GM12878 (cell line): Measurements from ENCODE around the gene ARHGAP44. TPM values are rescaled to one million over a fixed set of nuclear protein-coding genes. Genes with fewer than 3 reads are reported as not detected.

Experiments
- ATAC-seq: fragments of 200-7000 bp; cut with Tn5 transposase; 3 replicates; pipeline ENCODE4 v1.9.1; 2020; ENCODE audit warnings: mild to moderate bottlenecking, moderate library complexity
- BruUV-seq: library from RNA; stranded (reverse); fragments of 400-500 nt; replicated peaks from 2 replicates; lab custom pipeline; 2021; lab: Mats Ljungman, UMichigan
- CTCF ChIA-PET: fragments of 300-600 bp; sonication (Branson Sonifier 250); formaldehyde crosslinking; extraction: SDS; loops from one replicate; lab custom pipeline; 2021; ENCODE audit warnings: inconsistent platforms; lab: Yijun Ruan, JAX
- POLR2A ChIA-PET: fragments of 350-600 bp; formaldehyde crosslinking; extraction: SDS; loops from one replicate; lab custom pipeline; 2021; ENCODE audit warnings: inconsistent platforms; lab: Charles Lee
- RAD21 ChIA-PET: fragments of 300-600 bp; sonication (Branson Sonifier 250); formaldehyde crosslinking; loops from one replicate; lab custom pipeline; 2023; ENCODE audit warnings: antibody characterized with exemption; ENCODE audit not compliant: unreplicated experiment; lab: Charles Lee
- SMC1A ChIA-PET: fragments of 300-600 bp; sonication (Branson Sonifier 250); formaldehyde crosslinking; loops from one replicate; lab custom pipeline; 2023; ENCODE audit not compliant: unreplicated experiment, uncharacterized antibody; lab: Charles Lee
- DNase-seq: peaks from one replicate; pipeline ENCODE4 v3.0.0-alpha.2; 2011; ENCODE audit warnings: low read depth, low spot score
- FAIRE-seq: peaks from 3 replicates; lab custom pipeline; 2011; peaks lifted over from hg19 to GRCh38; lab: Jason Lieb, UNC
- H2AFZ ChIP-seq: 2 replicates; pipeline ENCODE4 v1.6.0; 2011; ENCODE audit warnings: low read depth, low read length, control low read depth; ENCODE audit not compliant: control insufficient read depth
- H3K27ac ChIP-seq: 2 replicates; pipeline ENCODE4 v1.5.1; 2011; ENCODE audit warnings: control low read depth; ENCODE audit not compliant: control insufficient read depth, insufficient read depth
- H3K27me3 ChIP-seq, 2 experiments: replicated peaks in 1 of 2; 2 replicates each; pipeline versions ENCODE4 v1.6.0 to v1.6.1; 2011; ENCODE audit warnings: low read length in 1 of 2; ENCODE audit not compliant: control insufficient read depth in 2 of 2, insufficient read depth in 2 of 2
- H3K36me3 ChIP-seq, 2 experiments: 2 replicates each; pipeline ENCODE4 v1.5.1; 2011; ENCODE audit warnings: low read length in 1 of 2; ENCODE audit not compliant: control insufficient read depth in 2 of 2, insufficient read depth in 2 of 2
- H3K4me1 ChIP-seq: 2 replicates; pipeline ENCODE4 v1.6.1; 2011; ENCODE audit warnings: mild to moderate bottlenecking, low read length, moderate library complexity, mixed read lengths; ENCODE audit not compliant: control insufficient read depth, insufficient read depth
- H3K4me2 ChIP-seq: 2 replicates; pipeline ENCODE4 v1.6.0; 2011; ENCODE audit warnings: control low read depth; ENCODE audit not compliant: control insufficient read depth, insufficient read depth
- H3K4me3 ChIP-seq: fragments of 200-600 bp; sonication (generic); 2 replicates; pipeline ENCODE4 v1.5.1; 2016
- H3K79me2 ChIP-seq: 2 replicates; pipeline ENCODE4 v1.6.0; 2011; ENCODE audit warnings: low read length; ENCODE audit not compliant: control insufficient read depth, insufficient read depth
- H3K9ac ChIP-seq: 2 replicates; pipeline ENCODE4 v1.8.0; 2011; ENCODE audit warnings: low read length, control low read depth, mixed read lengths; ENCODE audit not compliant: control insufficient read depth, insufficient read depth
- H3K9me3 ChIP-seq: replicated peaks from 3 replicates; pipeline ENCODE4 v1.5.1; 2011; ENCODE audit warnings: mild to moderate bottlenecking, low read length; ENCODE audit not compliant: control insufficient read depth, insufficient read depth
- H4K20me1 ChIP-seq: 2 replicates; pipeline ENCODE4 v1.6.0; 2011; ENCODE audit not compliant: control insufficient read depth, insufficient read depth
- BRCA1 ChIP-seq: IDR thresholded peaks from 2 replicates; pipeline ENCODE4 v1.6.1; 2011; ENCODE audit warnings: low read depth, low read length, improper control_type of control experiment
- CEBPB ChIP-seq, 2 experiments: fragments of 150-350 bp in 1 of 2; IDR thresholded peaks; 2 replicates each; pipeline ENCODE4 v1.6.1; 2012 to 2014; ENCODE audit warnings: low read depth in 2 of 2, low read length in 2 of 2, borderline replicate concordance in 1 of 2, inconsistent platforms in 1 of 2
- EED ChIP-seq: sonication (generic); IDR thresholded peaks from 2 replicates; pipeline ENCODE4 v1.6.1; 2016; ENCODE audit warnings: antibody characterized with exemption, low read depth
- HCFC1 ChIP-seq: fragments of 150-350 bp; IDR thresholded peaks from 2 replicates; pipeline ENCODE4 v1.6.1; 2014; ENCODE audit warnings: low read length
- MEF2B ChIP-seq: fragments of 450-650 bp; IDR thresholded peaks from 2 replicates; pipeline ENCODE4 v1.6.1; 2018; ENCODE audit warnings: mild to moderate bottlenecking, moderate library complexity; ENCODE audit not compliant: partially characterized antibody, poor library complexity, severe bottlenecking
- NFXL1 ChIP-seq: fragments of 450-650 bp; IDR thresholded peaks from 2 replicates; pipeline ENCODE4 v1.6.1; 2017; ENCODE audit warnings: antibody characterized with exemption, mild to moderate bottlenecking, borderline replicate concordance
- RCOR1 ChIP-seq: conservative IDR thresholded peaks from 2 replicates; pipeline ENCODE4 v1.6.1; 2012; ENCODE audit warnings: low read depth, low read length, improper control_type of control experiment
- WGBS: methylation state at CpG from one replicate; pipeline ENCODE4 v1.1.6; 2016; ENCODE audit warnings: low lambda C conversion rate; ENCODE audit not compliant: insufficient replicate concordance, insufficient coverage; ENCODE audit errors: missing lambda C conversion rate; 5-methylcytosine and 5-hydroxymethylcytosine counted together
- in situ Hi-C: fragments of 300-500 bp; cut with MboI; formaldehyde crosslinking; loops from 9 replicates; pipeline ENCODE4 v1.14.3; 2018; ENCODE audit warnings: mixed read lengths
- intact Hi-C: fragments of 100-400 bp; cut with micrococcal nuclease; formaldehyde crosslinking; loops from one replicate; pipeline ENCODE4 v1.14.2; 2022; ENCODE audit not compliant: unreplicated experiment
- polyA plus RNA-seq, 11 experiments: library from polyadenylated mRNA; depleted of rRNA in 4 of 11; unstranded in 6 of 11; stranded (reverse) in 5 of 11; fragments of >200 nt; fragmentation: Nextera tagmentation in 4 of 11; fragmentation: Illumina TruSeq in 1 of 11; extraction: Ambion mirVana in 4 of 11; extraction: Trizol in 1 of 11; gene quantifications; 1 replicate in 1 of 11; 2 replicates in 10 of 11; pipeline versions ENCODE4 v1.2.1 to v1.2.3, GENCODE V29; 2011 to 2016; ENCODE audit warnings: inconsistent platforms in 2 of 11, missing spikeins in 2 of 11, low read depth in 1 of 11
- total RNA-seq, 4 experiments: library from RNA; depleted of rRNA in 3 of 4; stranded (reverse); fragments of >200 nt in 3 of 4; fragmentation: Illumina TruSeq in 1 of 4; extraction: Trizol in 1 of 4; gene quantifications; 2 replicates each; pipeline versions ENCODE4 v1.2.1 to v1.2.3, GENCODE V29; 2013 to 2021
- TF ChIP-seq, protein P1 (sequence below): fragments of 450-650 bp; IDR thresholded peaks from 2 replicates; pipeline ENCODE4 v1.6.1; 2014; ENCODE audit warnings: mild to moderate bottlenecking
- TF ChIP-seq, protein P2 (sequence below): IDR thresholded peaks from 2 replicates; pipeline ENCODE4 v1.6.1; 2011; ENCODE audit warnings: borderline replicate concordance, low read depth, mild to moderate bottlenecking, moderate library complexity, mixed read lengths, low read length; ENCODE audit not compliant: insufficient read depth; ENCODE audit errors: extremely low read length
- TF ChIP-seq, protein P3 (sequence below): fragments of 450-650 bp; formaldehyde crosslinking; IDR thresholded peaks from 2 replicates; pipeline ENCODE4 v1.4.0; 2020; ENCODE audit warnings: mild to moderate bottlenecking, moderate library complexity
- TF ChIP-seq, protein P4 (sequence below): fragments of 450-650 bp; IDR thresholded peaks from 2 replicates; pipeline ENCODE4 v1.6.1; 2016; ENCODE audit warnings: mild to moderate bottlenecking
- TF ChIP-seq, protein P5 (sequence below): IDR thresholded peaks from 2 replicates; pipeline ENCODE4 v1.6.1; 2012; ENCODE audit warnings: low read depth, low read length, improper control_type of control experiment

Gene ARHGAP44
- total and polyA plus RNA-seq, 10 of the 15 experiments (the other 5 are each of a cell fraction or from before 2014, with no cell fraction given): 0.11 to 1.2 (median 0.48) TPM

DNA sequence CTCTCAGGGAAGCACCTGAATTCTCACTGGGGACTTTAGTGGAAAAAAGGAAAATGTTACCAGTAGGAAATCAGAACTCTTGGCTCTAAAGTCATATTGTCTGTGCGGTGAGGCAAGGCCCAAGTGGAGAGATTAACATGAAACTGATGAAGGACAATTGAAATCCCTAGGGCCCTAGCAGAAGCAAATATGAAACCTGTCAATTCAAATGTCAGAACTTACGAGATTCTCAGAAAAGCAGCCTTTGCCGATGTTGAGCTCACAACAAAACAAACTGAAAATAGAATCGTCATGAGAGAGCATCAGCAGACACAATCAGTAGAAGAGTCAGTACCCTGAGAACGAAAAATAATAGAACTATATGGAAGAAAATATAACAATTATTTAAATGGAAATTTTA lies 119.7 kb downstream of the ARHGAP44 start:
- DNase-seq: peak; percentile 7
- H3K9ac ChIP-seq: no peak overlapping the region
- TF ChIP-seq NFXL1 (no peak), HCFC1 (no peak), RCOR1 (no peak), CEBPB (IDR thresholded peaks at IDR 0.05; ENCODE audit: borderline replicate concordance in 1 of 2, low read depth in 2 of 2, low read length in 2 of 2) (no peak), BRCA1 (no peak), EED (no peak), MEF2B (peak; percentile 37)
- TF ChIP-seq, protein P1, sequence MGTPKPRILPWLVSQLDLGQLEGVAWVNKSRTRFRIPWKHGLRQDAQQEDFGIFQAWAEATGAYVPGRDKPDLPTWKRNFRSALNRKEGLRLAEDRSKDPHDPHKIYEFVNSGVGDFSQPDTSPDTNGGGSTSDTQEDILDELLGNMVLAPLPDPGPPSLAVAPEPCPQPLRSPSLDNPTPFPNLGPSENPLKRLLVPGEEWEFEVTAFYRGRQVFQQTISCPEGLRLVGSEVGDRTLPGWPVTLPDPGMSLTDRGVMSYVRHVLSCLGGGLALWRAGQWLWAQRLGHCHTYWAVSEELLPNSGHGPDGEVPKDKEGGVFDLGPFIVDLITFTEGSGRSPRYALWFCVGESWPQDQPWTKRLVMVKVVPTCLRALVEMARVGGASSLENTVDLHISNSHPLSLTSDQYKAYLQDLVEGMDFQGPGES: no peak
- TF ChIP-seq, protein P2, sequence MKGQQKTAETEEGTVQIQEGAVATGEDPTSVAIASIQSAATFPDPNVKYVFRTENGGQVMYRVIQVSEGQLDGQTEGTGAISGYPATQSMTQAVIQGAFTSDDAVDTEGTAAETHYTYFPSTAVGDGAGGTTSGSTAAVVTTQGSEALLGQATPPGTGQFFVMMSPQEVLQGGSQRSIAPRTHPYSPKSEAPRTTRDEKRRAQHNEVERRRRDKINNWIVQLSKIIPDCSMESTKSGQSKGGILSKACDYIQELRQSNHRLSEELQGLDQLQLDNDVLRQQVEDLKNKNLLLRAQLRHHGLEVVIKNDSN: no peak
- TF ChIP-seq, protein P3, sequence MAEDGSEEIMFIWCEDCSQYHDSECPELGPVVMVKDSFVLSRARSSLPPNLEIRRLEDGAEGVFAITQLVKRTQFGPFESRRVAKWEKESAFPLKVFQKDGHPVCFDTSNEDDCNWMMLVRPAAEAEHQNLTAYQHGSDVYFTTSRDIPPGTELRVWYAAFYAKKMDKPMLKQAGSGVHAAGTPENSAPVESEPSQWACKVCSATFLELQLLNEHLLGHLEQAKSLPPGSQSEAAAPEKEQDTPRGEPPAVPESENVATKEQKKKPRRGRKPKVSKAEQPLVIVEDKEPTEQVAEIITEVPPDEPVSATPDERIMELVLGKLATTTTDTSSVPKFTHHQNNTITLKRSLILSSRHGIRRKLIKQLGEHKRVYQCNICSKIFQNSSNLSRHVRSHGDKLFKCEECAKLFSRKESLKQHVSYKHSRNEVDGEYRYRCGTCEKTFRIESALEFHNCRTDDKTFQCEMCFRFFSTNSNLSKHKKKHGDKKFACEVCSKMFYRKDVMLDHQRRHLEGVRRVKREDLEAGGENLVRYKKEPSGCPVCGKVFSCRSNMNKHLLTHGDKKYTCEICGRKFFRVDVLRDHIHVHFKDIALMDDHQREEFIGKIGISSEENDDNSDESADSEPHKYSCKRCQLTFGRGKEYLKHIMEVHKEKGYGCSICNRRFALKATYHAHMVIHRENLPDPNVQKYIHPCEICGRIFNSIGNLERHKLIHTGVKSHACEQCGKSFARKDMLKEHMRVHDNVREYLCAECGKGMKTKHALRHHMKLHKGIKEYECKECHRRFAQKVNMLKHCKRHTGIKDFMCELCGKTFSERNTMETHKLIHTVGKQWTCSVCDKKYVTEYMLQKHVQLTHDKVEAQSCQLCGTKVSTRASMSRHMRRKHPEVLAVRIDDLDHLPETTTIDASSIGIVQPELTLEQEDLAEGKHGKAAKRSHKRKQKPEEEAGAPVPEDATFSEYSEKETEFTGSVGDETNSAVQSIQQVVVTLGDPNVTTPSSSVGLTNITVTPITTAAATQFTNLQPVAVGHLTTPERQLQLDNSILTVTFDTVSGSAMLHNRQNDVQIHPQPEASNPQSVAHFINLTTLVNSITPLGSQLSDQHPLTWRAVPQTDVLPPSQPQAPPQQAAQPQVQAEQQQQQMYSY (CRISPR knock-in tag): no peak
- TF ChIP-seq, protein P4, sequence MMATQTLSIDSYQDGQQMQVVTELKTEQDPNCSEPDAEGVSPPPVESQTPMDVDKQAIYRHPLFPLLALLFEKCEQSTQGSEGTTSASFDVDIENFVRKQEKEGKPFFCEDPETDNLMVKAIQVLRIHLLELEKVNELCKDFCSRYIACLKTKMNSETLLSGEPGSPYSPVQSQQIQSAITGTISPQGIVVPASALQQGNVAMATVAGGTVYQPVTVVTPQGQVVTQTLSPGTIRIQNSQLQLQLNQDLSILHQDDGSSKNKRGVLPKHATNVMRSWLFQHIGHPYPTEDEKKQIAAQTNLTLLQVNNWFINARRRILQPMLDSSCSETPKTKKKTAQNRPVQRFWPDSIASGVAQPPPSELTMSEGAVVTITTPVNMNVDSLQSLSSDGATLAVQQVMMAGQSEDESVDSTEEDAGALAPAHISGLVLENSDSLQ: peak; percentile 52
- TF ChIP-seq, protein P5, sequence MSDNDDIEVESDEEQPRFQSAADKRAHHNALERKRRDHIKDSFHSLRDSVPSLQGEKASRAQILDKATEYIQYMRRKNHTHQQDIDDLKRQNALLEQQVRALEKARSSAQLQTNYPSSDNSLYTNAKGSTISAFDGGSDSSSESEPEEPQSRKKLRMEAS: no peak
- TF ChIP-seq, all 136 proteins: peak for 2
- ChIA-PET POLR2A (no interaction called here), CTCF (no interaction called here), SMC1A (no interaction called here), RAD21 (no interaction called here)
- Histone ChIP-seq H2AFZ (no peak overlapping the region), H3K4me1 (no peaks in the 10 kb centered on the region), H4K20me1 (no peaks in the 10 kb centered on the region), H3K27me3 (no peaks in the 10 kb centered on the region), H3K27ac (no peak overlapping the region), H3K4me2 (no peak overlapping the region), H3K79me2 (no peaks in the 10 kb centered on the region), H3K4me3 (no peak overlapping the region), H3K36me3 (no peaks in the 10 kb centered on the region), H3K9me3 (no peaks in the 10 kb centered on the region; the same call in 2 of the 3 replicates)
- FAIRE-seq (no peak), ATAC-seq (no peak)
- 1% methylated on average over 5 of the region's 5 CpGs for WGBS
- in situ Hi-C loops: no loop called here
- no TSS peak for BruUV-seq
- intact Hi-C loops: no loop called here
